K562 (cell line): ENCODE data around the gene PAF1. TPM values are rescaled to one million over a fixed set of nuclear protein-coding genes. Genes with fewer than 3 reads are reported as not detected.

Experiments
- CBFA2T3 ChIP-seq: fragments of 450-650 bp; IDR thresholded peaks from 2 replicates; pipeline ENCODE4 v1.6.1; 2017
- E2F1 ChIP-seq: sonication (generic); formaldehyde crosslinking; IDR thresholded peaks from 2 replicates; pipeline ENCODE4 v1.8.1; 2023; ENCODE audit warnings: mild to moderate bottlenecking, missing genetic modification reagents, moderate library complexity
- ELK1 ChIP-seq: sonication (generic); formaldehyde crosslinking; IDR thresholded peaks from 2 replicates; pipeline ENCODE4 v1.8.1; 2022; ENCODE audit warnings: missing genetic modification reagents
- FOXO4 ChIP-seq: fragments of 450-650 bp; formaldehyde crosslinking; IDR thresholded peaks from 2 replicates; pipeline ENCODE4 v1.4.0; 2020; ENCODE audit warnings: mild to moderate bottlenecking, moderate library complexity
- MAZ ChIP-seq, 2 experiments: fragments of 450-650 bp in 1 of 2; sonication (generic) in 1 of 2; formaldehyde crosslinking; IDR thresholded peaks in 1 of 2; conservative IDR thresholded peaks in 1 of 2; 2 replicates each; pipeline versions ENCODE4 v1.4.0 to v1.5.0; 2020; ENCODE audit warnings: mild to moderate bottlenecking in 1 of 2, missing genetic modification reagents in 1 of 2
- MEIS2 ChIP-seq: fragments of 450-650 bp; IDR thresholded peaks from 2 replicates; pipeline ENCODE4 v1.6.1; 2014; ENCODE audit warnings: mild to moderate bottlenecking; ENCODE audit not compliant: partially characterized antibody
- NEUROD1 ChIP-seq: fragments of 150-350 bp; IDR thresholded peaks from 2 replicates; pipeline ENCODE4 v1.6.1; 2014; ENCODE audit warnings: borderline replicate concordance, low read length, low read depth; ENCODE audit not compliant: partially characterized antibody
- NONO ChIP-seq, 2 experiments: fragments of 200-400 bp in 1 of 2; fragments of 450-650 bp in 1 of 2; formaldehyde crosslinking in 1 of 2; IDR thresholded peaks; 2 replicates each; pipeline ENCODE4 v1.6.1; 2017; ENCODE audit warnings: low read depth in 2 of 2, mild to moderate bottlenecking in 2 of 2, moderate library complexity in 2 of 2, low read length in 1 of 2
- REST ChIP-seq, 2 experiments: fragments of 450-650 bp; formaldehyde crosslinking in 1 of 2; IDR thresholded peaks; 2 replicates each; pipeline versions ENCODE4 v1.4.0 to v1.6.1; 2014 to 2020; ENCODE audit warnings: mild to moderate bottlenecking in 2 of 2, borderline replicate concordance in 1 of 2, low read depth in 1 of 2
- RFX1 ChIP-seq: fragments of 450-650 bp; IDR thresholded peaks from 2 replicates; pipeline ENCODE4 v1.6.1; 2016; ENCODE audit warnings: mild to moderate bottlenecking, moderate library complexity
- SMC3 ChIP-seq: conservative IDR thresholded peaks from 2 replicates; pipeline ENCODE4 v1.6.1; 2011; ENCODE audit warnings: low read depth, low read length, improper control_type of control experiment; ENCODE audit not compliant: insufficient read depth
- SPI1 ChIP-seq: IDR thresholded peaks from 2 replicates; pipeline ENCODE4 v1.6.1; 2011; ENCODE audit warnings: low read depth, low read length, control low read depth, borderline replicate concordance
- TAF9B ChIP-seq: fragments of 450-650 bp; IDR thresholded peaks from 2 replicates; pipeline ENCODE4 v1.6.1; 2018; ENCODE audit warnings: mild to moderate bottlenecking; ENCODE audit not compliant: partially characterized antibody
- polyA plus RNA-seq, 8 experiments: library from polyadenylated mRNA; depleted of rRNA in 4 of 8; stranded (reverse) in 5 of 8; unstranded in 3 of 8; fragments of >200 nt; fragmentation: Nextera tagmentation in 2 of 8; fragmentation: Illumina TruSeq in 1 of 8; extraction: Ambion mirVana in 2 of 8; extraction: Trizol in 1 of 8; gene quantifications; 2 replicates each; pipeline versions ENCODE4 v1.2.1 to v1.2.3, GENCODE V29; 2011 to 2014; ENCODE audit warnings: inconsistent platforms in 1 of 8, missing spikeins in 1 of 8
- total RNA-seq, 7 experiments: library from RNA; depleted of rRNA in 6 of 7; stranded (reverse); fragments of >200 nt in 6 of 7; fragmentation: Illumina TruSeq in 2 of 7; extraction: Trizol in 2 of 7; gene quantifications; 2 replicates each; pipeline versions ENCODE4 v1.2.1 to v1.2.3, GENCODE V29; 2011 to 2021; ENCODE audit warnings: low replicate concordance in 1 of 7

The PAF1 gene
- total and polyA plus RNA-seq, 9 of the 15 experiments (the other 6 are each of a cell fraction or from before 2014, with no cell fraction given) = 1.5 to 45.0 (median 33.8) TPM

- TF ChIP-seq NONO (IDR thresholded peaks at IDR 0.05; ENCODE audit: low read depth in 2 of 2, low read length in 1 of 2) (peak in 1 of 2 experiments; percentile 88; a peak in 1 of 4 replicates), MEIS2 (no peak), TAF9B (peak; percentile 91), E2F1 (CRISPR knock-in tag) (peak; percentile 54; the same call in 1 of the 2 replicates), ELK1 (CRISPR knock-in tag) (no peak), SPI1 (no peak), NEUROD1 (peak; percentile 66), FOXO4 (CRISPR knock-in tag) (no peak; the same call in 1 of the 2 replicates), MAZ (CRISPR knock-in tag; conservative IDR thresholded peaks at IDR 0.05 in 1 of 2, IDR thresholded peaks at IDR 0.05 in 1 of 2) (peak; percentile 94 to 95), SMC3 (no peak), CBFA2T3 (peak; percentile 34; the same call in 1 of the 2 replicates), RFX1 (peak; percentile 80; the same call in 1 of the 2 replicates), REST (IDR thresholded peaks at IDR 0.05; ENCODE audit: borderline replicate concordance) (no peak; the same call in 1 of the 2 replicates), REST (CRISPR knock-in tag; IDR thresholded peaks at IDR 0.05; ENCODE audit: low read depth) (no peak)
Measured at GRCh38 chr19:39403331-39404312, 12.7 kb upstream of the PAF1 start (continued).
